Measurements from ENCODE around the gene STX10.

STX10 gene

DNA sequence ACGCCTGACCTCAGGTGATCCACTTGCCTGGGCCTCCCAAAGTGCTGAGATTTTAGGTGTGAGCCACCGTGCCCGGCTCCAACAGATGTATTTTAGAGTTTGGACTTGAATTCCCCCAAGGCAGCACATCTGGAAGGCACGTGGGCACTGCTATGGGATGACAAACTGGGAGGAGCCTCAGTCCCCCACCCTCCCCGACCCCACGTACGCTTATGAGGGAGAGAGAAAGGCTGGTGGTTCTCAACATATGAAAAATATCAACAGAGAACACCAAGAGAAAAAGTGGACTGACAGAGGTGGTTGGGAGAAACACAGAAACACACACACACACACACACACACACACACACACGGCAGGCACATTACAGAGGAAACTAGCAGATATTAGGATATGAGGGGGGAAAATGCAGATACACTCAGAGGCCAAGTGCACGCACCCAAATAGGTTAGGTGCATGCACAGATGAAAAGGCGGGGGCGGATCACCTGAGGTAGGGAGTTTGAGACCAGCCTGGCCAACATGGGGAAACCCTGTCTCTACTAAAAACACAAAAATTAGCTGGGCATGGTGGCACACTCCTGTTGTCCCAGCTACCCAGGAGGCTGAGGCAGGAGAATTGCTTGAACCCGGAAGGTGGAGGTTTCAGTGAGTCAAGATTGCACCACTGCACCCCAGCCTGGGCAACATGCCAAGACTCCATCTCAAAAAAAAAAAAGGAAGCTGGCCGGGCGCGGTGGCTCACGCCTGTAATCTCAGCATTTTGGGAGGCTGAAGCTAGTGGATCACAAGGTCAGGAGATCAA lies 3.2 kb downstream of the STX10 start:
- TF ChIP-seq, protein P1, sequence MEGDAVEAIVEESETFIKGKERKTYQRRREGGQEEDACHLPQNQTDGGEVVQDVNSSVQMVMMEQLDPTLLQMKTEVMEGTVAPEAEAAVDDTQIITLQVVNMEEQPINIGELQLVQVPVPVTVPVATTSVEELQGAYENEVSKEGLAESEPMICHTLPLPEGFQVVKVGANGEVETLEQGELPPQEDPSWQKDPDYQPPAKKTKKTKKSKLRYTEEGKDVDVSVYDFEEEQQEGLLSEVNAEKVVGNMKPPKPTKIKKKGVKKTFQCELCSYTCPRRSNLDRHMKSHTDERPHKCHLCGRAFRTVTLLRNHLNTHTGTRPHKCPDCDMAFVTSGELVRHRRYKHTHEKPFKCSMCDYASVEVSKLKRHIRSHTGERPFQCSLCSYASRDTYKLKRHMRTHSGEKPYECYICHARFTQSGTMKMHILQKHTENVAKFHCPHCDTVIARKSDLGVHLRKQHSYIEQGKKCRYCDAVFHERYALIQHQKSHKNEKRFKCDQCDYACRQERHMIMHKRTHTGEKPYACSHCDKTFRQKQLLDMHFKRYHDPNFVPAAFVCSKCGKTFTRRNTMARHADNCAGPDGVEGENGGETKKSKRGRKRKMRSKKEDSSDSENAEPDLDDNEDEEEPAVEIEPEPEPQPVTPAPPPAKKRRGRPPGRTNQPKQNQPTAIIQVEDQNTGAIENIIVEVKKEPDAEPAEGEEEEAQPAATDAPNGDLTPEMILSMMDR (IDR thresholded peaks at IDR 0.05; ENCODE audit: unreplicated experiment in 3 of 3): no peak
- H3K27me3 Mint-ChIP-seq (ENCODE audit: low read depth): no peaks in the 10 kb centered on the region
- H3K27ac Mint-ChIP-seq: peak overlapping the region in 1 of 3 experiments; percentile 26
- peaks cover 6% of the 10 kb centered on the region for H3K4me1 Mint-ChIP-seq
- no peaks in the 10 kb centered on the region for H3K9me3 Mint-ChIP-seq
- peak overlapping the region; percentile 72 to 80 (median 78) for H3K4me3 Mint-ChIP-seq
- peaks cover 6% of the 10 kb centered on the region for H3K36me3 Mint-ChIP-seq (ENCODE audit: low read depth)

GRCh38 chr19:13139633-13140311 lies 10.4 kb downstream of the STX10 start:
- Mint-ChIP-seq H3K27me3 (ENCODE audit: low read depth) (no peaks in the 10 kb centered on the region), H3K9me3 (no peaks in the 10 kb centered on the region), H3K27ac (no peak overlapping the region), H3K4me1 (no peaks in the 10 kb centered on the region), H3K4me3 (peak overlapping the region in 1 of 3 experiments; percentile 31), H3K36me3 (ENCODE audit: low read depth) (peaks cover 28% of the 10 kb centered on the region)
- TF ChIP-seq, protein P1 (IDR thresholded peaks at IDR 0.05; ENCODE audit: unreplicated experiment in 3 of 3): no peak

DNA sequence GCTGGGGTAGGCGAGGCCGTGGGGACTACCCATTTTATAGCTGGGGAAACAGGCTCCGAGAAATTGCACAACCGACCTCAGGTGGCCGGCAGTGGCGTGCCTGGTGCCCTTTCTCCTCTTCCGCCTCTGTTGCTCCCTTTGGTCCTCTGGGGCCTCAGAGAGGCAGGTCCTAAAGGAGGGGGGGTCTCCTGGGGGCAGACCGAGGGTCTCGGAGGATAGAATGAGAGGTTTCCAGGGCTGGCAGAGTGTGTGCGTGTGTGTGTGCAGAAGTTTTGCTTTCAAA lies 11.3 kb downstream of the STX10 start:
- TF ChIP-seq, protein P1 (IDR thresholded peaks at IDR 0.05; ENCODE audit: unreplicated experiment in 3 of 3): no peak
- Mint-ChIP-seq H3K27ac (no peak overlapping the region), H3K27me3 (ENCODE audit: low read depth) (no peaks in the 10 kb centered on the region), H3K4me1 (no peaks in the 10 kb centered on the region), H3K36me3 (ENCODE audit: low read depth) (peaks cover 28% of the 10 kb centered on the region), H3K4me3 (no peak overlapping the region), H3K9me3 (no peaks in the 10 kb centered on the region)

DNA sequence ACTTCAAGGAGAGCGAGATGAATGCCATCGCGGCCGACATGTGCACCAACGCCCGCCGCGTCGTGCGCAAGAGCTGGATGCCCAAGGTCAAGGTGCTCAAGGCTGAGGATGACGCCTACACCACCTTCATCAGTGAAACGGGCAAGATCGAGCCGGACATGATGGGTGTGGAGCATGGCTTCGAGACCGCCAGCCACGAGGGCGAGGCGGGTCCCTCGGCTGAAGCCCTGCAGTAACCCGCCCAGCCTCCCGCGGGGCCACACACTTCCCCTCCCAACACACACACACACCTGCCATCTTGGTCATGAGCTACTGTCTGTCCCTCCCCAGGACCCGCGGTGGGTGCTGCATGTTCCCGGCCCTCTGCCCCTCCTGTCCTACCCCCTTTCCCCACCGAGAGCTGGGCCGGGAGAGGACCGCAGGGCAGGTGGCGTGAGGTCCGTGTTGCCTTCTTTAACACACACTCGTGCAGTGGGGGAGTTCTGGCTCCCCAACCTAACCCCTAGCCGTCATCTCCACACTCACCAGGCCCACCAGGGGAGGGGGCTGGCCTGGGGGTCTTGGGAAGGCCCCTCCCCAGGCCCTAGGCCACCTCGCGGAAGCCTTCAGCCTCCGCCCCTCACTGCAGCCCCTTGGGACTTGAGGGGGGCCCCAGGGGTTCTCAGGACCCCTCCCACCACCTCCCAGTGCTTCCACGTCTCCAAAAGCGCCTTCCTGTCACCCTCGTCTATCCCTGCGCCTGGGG lies 11.8 kb downstream of the STX10 start:
- H3K9me3 Mint-ChIP-seq: no peaks in the 10 kb centered on the region
- H3K36me3 Mint-ChIP-seq (ENCODE audit: low read depth): peaks cover 28% of the 10 kb centered on the region
- H3K27me3 Mint-ChIP-seq (ENCODE audit: low read depth): no peaks in the 10 kb centered on the region
- TF ChIP-seq, protein P1 (IDR thresholded peaks at IDR 0.05; ENCODE audit: unreplicated experiment in 3 of 3): no peak
- no peak overlapping the region for H3K4me3 Mint-ChIP-seq
- H3K27ac Mint-ChIP-seq: no peak overlapping the region
- H3K4me1 Mint-ChIP-seq: no peaks in the 10 kb centered on the region

DNA sequence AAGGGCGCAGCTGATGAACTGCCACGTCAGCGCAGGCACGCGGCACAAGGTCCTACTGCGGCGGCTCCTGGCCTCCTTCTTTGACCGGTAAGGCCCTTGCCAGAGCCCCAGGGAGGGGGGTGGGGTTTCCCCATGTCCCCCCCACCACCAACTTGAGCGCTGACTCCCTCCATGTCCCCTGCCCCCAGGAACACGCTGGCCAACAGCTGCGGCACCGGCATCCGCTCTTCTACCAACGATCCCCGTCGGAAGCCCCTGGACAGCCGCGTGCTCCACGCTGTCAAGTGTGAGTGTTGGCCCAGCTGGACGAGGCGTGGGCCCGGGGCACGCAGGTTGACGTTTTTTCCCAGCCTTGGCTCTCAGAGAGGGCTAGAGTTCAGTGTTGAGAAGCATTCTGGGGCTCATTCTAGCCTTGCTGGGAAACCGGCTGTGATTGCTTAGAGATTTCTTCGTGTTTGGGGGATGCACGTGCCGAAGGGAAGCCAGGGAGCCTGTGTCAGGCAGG lies 12.8 kb downstream of the STX10 start:
- no peaks in the 10 kb centered on the region for H3K9me3 Mint-ChIP-seq
- no peak overlapping the region for H3K4me3 Mint-ChIP-seq
- no peaks in the 10 kb centered on the region for H3K4me1 Mint-ChIP-seq
- H3K27me3 Mint-ChIP-seq (ENCODE audit: low read depth): no peaks in the 10 kb centered on the region
- H3K36me3 Mint-ChIP-seq (ENCODE audit: low read depth): peaks cover 32% of the 10 kb centered on the region
- TF ChIP-seq, protein P1 (IDR thresholded peaks at IDR 0.05; ENCODE audit: unreplicated experiment in 3 of 3): no peak
- no peak overlapping the region for H3K27ac Mint-ChIP-seq
